ENCODE data around the gene ADAR. TPM values are rescaled to one million over a fixed set of nuclear protein-coding genes. Genes with fewer than 3 reads are reported as not detected.
A peak's percentile ranks its signal among the peaks of the same experiment; 100 is the strongest.
"Not testable (repeated sequence)": the region's sequence is repeated elsewhere in the genome, so short reads cannot be mapped to it uniquely, and the experiment has no call there.

ADAR gene
- total RNA-seq = 83.7 TPM

DNA sequence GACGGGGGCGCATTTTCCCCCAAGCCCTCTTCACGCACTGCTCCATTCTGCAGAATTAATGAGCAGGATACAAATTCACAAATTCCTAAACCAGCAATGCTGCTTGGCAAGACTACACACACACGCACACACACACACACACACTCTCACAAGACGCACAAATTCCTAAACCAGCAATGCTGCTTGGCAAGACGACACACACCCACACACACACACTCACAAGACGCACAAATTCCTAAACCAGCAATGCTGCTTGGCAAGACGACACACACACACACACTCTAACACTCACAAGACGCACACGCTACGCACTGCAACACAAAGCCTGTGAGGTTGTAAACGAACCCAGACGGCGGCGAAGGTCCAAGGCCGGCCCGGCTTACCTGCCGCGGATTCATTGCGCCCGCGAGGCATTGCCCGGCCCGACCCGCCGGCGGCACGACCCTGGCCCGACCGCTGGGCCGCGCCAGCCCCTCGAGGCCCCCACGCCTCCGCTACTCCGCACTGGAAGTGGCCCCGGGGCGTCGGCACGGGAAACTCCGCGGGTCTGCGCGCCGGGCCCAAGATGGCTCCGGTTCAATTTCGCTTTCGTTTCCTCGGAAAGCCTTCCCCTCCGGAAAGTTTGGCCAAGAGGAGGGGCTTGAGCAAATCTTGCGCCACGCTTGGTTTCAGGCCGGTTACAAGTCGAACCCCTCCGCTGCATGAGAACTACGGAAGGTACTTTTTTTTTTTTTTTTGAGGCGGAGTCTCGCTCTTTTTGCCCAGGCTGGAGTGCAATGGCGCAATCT, at the start of gene ADAR:
Gene ADAR, minus strand, starts transcription at position 578 of the 788 bp plus-strand sequence. Its CDS starts 180 bp downstream, at position 398.
- peak; percentile 95 for DNase-seq (ENCODE audit: low spot score)
- ATAC-seq = peak; percentile 90

DNA sequence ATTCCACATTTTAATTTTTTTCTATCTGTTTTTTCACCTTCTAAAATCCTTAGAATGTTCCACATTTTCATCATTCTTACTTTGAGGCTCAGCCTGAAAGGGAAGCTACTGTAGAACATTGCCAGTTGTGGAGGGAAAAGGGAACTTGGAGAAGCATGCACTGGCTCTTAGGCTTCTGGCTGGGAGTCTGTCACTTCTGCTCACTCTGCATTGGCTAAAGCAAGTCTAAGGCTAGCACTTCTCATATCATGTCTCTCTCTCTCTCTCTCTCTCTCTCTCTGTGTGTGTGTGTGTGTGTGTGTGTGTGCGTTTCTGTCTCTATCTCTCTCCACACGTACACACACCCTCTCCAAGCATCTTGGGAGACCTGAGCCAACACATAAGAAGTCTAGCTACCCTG, 49.6 kb upstream of the ADAR start:
- DNase-seq (ENCODE audit: low spot score) = no peak
- peak; percentile 31 for ATAC-seq

DNA sequence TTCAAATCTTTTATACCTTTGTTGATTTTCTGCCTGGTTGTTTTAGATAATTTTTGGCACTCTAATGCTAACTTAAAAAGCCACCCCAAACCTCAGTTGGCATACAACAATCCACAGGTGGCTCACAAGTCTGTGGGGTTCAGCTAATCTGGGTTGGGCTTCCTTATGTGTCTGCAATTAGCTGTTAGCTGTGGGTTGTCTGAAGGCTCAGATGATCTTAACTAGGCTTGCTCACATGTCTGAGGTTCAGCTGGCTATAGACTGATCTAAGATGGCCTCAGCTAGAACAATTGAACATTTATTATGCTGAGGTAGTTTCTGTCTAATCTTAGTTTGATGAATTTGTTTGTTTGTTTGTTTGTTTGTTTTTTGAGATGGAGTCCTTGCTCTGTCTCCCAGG, 44.9 kb upstream of the ADAR start:
- no peak for DNase-seq (ENCODE audit: low spot score)
- no peak for ATAC-seq

DNA sequence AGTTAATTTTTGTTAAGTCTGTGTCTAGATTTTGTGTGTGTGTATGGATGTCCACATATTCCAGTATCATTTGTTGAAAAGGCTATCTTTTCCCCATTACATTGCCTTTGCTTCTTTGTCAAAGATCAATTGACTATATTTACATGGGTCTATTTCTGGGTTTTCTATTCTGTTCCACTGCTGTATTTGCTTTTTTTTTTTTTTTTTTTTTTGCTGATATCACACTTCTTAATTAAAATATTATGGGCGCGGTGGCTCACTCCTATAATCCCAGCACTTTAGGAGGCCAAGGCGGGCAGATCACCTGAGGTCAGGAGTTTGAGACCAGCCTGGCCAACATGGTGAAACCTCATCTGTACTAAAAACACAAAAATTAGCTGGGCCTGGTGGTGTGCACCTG, 36.7 kb upstream of the ADAR start:
- not testable (repeated sequence) for ATAC-seq; DNase-seq (ENCODE audit: low spot score)

- no peak for ATAC-seq
- DNase-seq (ENCODE audit: low spot score) = no peak
Observed at GRCh38 chr1:154641534-154641933, 33.5 kb upstream of the ADAR start.

DNA sequence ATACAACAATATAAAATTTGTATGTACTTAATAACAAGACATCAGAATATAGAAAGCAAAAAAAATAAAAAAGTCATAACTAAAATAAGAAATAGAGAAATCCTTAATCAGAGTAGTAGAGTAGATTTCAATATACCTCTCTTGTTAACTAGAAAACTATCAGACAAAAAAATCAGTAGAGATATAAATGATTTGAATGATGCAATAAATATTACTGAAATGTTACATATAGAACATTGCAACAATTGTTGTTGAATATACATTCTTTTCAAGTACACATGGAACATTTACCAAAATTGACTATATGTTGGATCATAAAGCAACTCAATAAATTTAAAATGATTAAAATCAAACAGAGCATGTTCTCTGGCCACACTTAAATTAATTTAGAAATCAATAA, 31.9 kb upstream of the ADAR start:
- no peak for ATAC-seq
- no peak for DNase-seq (ENCODE audit: low spot score)

DNA sequence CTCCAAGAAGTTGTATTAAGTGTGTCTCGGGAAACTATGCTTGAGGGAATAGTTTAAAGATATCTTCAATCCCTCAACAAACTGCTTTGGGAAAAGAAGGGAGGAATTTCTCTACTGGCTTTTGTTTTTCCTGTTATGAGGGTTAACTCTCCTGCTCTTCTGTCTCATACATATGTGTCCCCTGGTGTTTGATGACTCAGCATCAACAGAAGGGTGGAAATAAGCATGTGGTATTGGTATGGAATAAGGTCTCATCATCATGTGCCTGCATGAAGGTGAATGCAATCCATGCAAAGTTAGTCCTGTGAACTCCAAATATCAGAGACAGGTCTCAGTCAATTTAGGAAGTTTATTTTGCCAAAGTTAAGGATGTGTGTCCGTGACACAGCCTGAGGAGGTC, 27.2 kb upstream of the ADAR start:
- no peak for ATAC-seq

GRCh38 chr1:154629675-154630073, 21.7 kb upstream of the ADAR start:
- ATAC-seq = no peak
- no peak for DNase-seq (ENCODE audit: low spot score)

More for the DNA sequence above, 27.2 kb upstream of the ADAR start:
- no peak for DNase-seq (ENCODE audit: low spot score)

GRCh38 chr1:154629061-154629674, 21.2 kb upstream of the ADAR start:
- DNase-seq (ENCODE audit: low spot score) (no peak), ATAC-seq (no peak)

DNA sequence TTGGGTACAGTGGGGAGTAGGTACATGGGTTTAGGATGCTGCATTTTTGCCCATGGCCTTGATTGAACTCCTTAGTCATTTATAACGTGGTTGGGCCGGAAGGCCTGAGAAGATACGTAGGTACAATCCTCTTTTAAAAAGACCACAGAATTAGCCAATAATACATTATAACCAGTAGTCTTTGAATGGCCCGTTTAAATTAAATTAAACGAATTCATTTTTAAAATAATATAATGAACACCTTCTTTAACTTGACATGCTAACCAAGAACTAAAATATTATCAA, 20.1 kb upstream of the ADAR start:
- ATAC-seq = peak; percentile 29
- DNase-seq (ENCODE audit: low spot score) = no peak

GRCh38 chr1:154627257-154628120, 19.5 kb upstream of the ADAR start:
- peak; percentile 85 for ATAC-seq
- peak; percentile 93 for DNase-seq (ENCODE audit: low spot score)

GRCh38 chr1:154626456-154627256, 18.7 kb upstream of the ADAR start:
- peak; percentile 34 for ATAC-seq
- DNase-seq (ENCODE audit: low spot score) = no peak

DNA sequence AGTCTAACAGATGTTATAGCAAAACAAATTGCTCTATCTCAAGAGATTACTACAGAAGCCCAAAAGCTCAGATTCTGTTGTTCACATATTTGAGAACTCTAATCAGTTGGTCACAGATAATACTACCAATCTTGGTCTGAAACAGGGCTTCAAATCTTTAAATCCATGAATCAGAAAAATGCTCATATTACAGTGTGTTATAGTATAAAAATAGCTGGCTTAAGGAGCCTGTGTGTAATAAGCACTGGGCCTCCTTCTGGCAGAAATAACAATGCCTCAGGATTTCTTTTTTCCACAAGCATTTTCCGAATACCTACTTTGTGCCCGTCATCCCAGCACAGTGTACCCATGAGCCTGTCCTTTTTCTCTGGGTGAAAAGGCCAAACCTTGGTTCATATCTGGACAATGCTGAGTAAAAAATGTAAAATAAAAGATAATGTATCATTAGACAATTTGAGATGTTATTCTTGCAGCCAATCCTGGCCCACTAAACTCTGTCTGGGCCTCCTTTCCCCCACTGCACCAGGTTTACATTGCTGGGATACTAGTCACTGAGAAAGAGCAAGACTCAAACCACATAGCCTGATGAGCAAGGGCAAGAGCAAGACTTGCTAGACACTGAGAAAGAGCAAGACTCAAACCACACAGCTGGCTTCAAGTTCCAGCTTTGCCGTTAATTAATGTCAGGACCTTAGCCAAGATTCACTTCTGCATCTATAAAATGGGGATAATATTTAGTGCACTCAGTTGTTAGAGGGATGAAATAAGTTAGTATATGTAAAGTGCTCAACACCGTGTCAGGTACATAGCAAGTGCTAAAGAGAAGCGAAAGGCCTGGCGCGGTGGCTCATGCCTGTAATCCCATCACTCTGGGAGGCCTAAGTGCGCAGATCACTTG, 17.0 kb upstream of the ADAR start:
- ATAC-seq (no peak), DNase-seq (ENCODE audit: low spot score) (no peak)

DNA sequence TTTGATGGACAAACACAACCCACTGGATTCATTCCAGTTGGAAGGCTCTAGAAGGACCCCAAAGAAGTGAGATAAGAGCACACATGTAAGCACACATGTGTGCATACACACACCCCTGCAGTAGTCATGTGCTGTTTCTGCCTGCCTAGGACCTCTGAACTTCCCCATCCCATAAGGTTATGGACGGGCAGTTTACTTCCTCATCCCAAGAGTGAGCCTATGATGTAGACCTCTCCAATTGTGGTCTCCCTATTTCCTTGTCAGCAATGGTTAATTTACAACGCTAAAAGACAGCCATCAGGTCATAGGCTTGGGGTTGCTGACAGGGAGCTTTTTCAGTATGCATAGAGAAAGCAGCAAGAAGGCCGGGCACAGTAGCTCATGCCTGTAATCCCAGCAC, 15.4 kb upstream of the ADAR start:
- ATAC-seq (peak; percentile 3), DNase-seq (ENCODE audit: low spot score) (no peak)

DNA sequence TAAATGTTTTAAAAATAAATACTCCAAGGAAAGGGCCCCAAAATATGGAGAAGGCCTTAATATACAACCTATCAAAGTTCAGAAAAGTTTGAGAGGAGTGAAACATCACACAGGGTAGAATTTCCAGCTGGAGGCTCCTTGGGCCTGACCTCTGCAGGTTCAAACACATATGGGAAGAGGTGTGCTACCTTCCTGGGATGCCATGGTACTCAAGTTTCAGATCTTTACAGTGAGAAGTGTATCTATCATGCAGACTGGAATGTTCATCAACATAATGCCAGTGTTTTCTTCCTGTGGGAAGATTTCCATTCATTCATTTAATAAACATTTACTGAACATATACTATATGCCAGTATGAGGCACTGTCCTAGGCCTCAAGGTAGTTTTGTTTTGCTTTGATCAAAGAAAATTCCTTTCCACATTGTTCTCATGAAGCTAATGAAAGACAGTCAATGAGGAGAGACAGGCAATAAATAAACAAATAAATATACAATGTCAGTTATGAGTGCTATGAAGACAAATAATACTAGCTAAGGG, 14.6 kb upstream of the ADAR start:
- ATAC-seq = no peak
- DNase-seq (ENCODE audit: low spot score) = no peak

GRCh38 chr1:154621875-154622274, 13.9 kb upstream of the ADAR start:
- ATAC-seq (no peak), DNase-seq (ENCODE audit: low spot score) (no peak)

DNA sequence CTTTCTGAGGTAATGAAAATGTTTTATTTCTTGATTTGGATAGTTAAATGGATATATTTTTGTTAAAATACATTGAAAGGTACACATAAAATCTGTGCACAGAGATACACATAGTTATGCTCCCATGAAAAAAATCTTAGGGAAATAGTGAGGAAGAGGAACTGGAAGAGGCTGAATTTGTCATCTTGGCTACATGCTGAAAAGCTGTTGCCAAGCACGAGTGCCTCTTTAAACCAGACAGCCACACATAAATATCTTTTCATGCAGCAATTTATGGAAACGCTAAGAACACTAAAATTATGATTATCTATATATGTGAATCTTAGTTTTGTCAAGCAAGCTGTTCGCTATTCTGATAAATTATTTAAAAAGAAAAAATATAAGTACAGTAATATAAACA, 12.8 kb upstream of the ADAR start:
- DNase-seq (ENCODE audit: low spot score) (no peak), ATAC-seq (no peak)

GRCh38 chr1:154619181-154619948, 11.4 kb upstream of the ADAR start:
- ATAC-seq (no peak), DNase-seq (ENCODE audit: low spot score) (no peak)
